NCI-H1417 (cell line): ENCODE measurements around the gene TAS2R1.
A peak's percentile ranks its signal among the peaks of the same experiment; 100 is the strongest.
"Not testable (repeated sequence)": the region's sequence is repeated elsewhere in the genome, so short reads cannot be mapped to it uniquely, and the experiment has no call there.

Experiments used
- DNase-seq, 3 experiments: peaks; one replicate each; lab custom pipeline; 2025; lab: John Stamatoyannopoulos, UW

TAS2R1 gene

GRCh38 chr5:9622971-9623421 lies 7.2 kb downstream of the TAS2R1 start:
- DNase-seq, result no peak

GRCh38 chr5:9621379-9621903 lies 8.7 kb downstream of the TAS2R1 start:
- DNase-seq, result no peak

- no peak for DNase-seq
These were observed 10.6 kb downstream of the TAS2R1 start for GRCh38 chr5:9619331-9620092.

- DNase-seq, result no peak
These were observed 12.2 kb downstream of the TAS2R1 start for GRCh38 chr5:9617739-9618504.

GRCh38 chr5:9617221-9617620 lies 12.9 kb downstream of the TAS2R1 start:
- no peak for DNase-seq

GRCh38 chr5:9615331-9615730 lies 14.8 kb downstream of the TAS2R1 start:
- DNase-seq, result no peak

- no peak for DNase-seq
These were observed 16.8 kb downstream of the TAS2R1 start for GRCh38 chr5:9613360-9613759.

GRCh38 chr5:9610969-9611368 lies 19.2 kb downstream of the TAS2R1 start:
- no peak for DNase-seq

- DNase-seq, result no peak
These were observed 19.8 kb downstream of the TAS2R1 start for GRCh38 chr5:9610364-9610763.

GRCh38 chr5:9608093-9608492 lies 22.1 kb downstream of the TAS2R1 start:
- DNase-seq, result no peak

GRCh38 chr5:9605041-9605838 lies 24.9 kb downstream of the TAS2R1 start:
- DNase-seq, result no peak

- no peak for DNase-seq
These were observed 25.7 kb downstream of the TAS2R1 start for GRCh38 chr5:9604416-9604815.

- no peak for DNase-seq
These were observed 29.0 kb downstream of the TAS2R1 start for GRCh38 chr5:9601055-9601739.

- no peak for DNase-seq
These were observed 30.8 kb downstream of the TAS2R1 start for GRCh38 chr5:9599391-9599790.

GRCh38 chr5:9598329-9598728 lies 31.8 kb downstream of the TAS2R1 start:
- DNase-seq, result not testable (repeated sequence)

- not testable (repeated sequence) for DNase-seq
These were observed 32.8 kb downstream of the TAS2R1 start for GRCh38 chr5:9597322-9597721.

GRCh38 chr5:9596824-9597223 lies 33.3 kb downstream of the TAS2R1 start:
- peak in 1 of 3 experiments; percentile 6 for DNase-seq

- DNase-seq, result no peak
These were observed 33.9 kb downstream of the TAS2R1 start for GRCh38 chr5:9596171-9596780.

GRCh38 chr5:9594913-9595312 lies 35.2 kb downstream of the TAS2R1 start:
- DNase-seq, result no peak

GRCh38 chr5:9589049-9589835 lies 40.9 kb downstream of the TAS2R1 start:
- no peak for DNase-seq
